Tibial artery (tissue), 4 donors: ENCODE measurements around the gene SNRK.
A peak's percentile ranks its signal among the peaks of the same experiment; 100 is the strongest.

Experiments
- DNase-seq, 2 donors: peaks; one replicate each; pipeline ENCODE4 v3.0.0-alpha.2; 2019
- H3K27ac ChIP-seq, 2 donors: fragments of 200-600 bp; sonication (generic) in 1 of 2; 1 replicate in 1 of 2; 2 replicates in 1 of 2; pipeline ENCODE4 v1.5.1; 2018 to 2019; ENCODE audit warnings: mild to moderate bottlenecking in 1 of 2
- H3K27me3 ChIP-seq, 2 donors: fragments of 200-600 bp; sonication (generic) in 1 of 2; one replicate each; pipeline versions ENCODE4 v1.5.1 to v1.6.0; 2016 to 2019
- H3K36me3 ChIP-seq, 3 donors: fragments of 200-600 bp; sonication (generic) in 2 of 3; one replicate each; pipeline ENCODE4 v1.5.1; 2016 to 2019; ENCODE audit warnings: mild to moderate bottlenecking in 2 of 3
- H3K4me1 ChIP-seq, 4 donors: fragments of 200-600 bp; sonication (generic) in 2 of 4; 1 replicate in 3 of 4; 2 replicates in 1 of 4; pipeline ENCODE4 v1.5.1; 2016 to 2019
- H3K4me3 ChIP-seq, 2 donors: fragments of 200-600 bp; sonication (generic) in 1 of 2; 1 replicate in 1 of 2; 2 replicates in 1 of 2; pipeline ENCODE4 v1.5.1; 2018 to 2019; ENCODE audit warnings: mild to moderate bottlenecking in 2 of 2
- H3K9me3 ChIP-seq, 3 donors: fragments of 200-600 bp; sonication (generic) in 1 of 3; one replicate each; pipeline ENCODE4 v1.5.1; 2016 to 2019
- intact Hi-C: fragments of 100-400 bp; cut with DNase I; formaldehyde crosslinking; loops from one replicate; pipeline ENCODE4 v1.15.0; 2023; ENCODE audit warnings: low total_unique reads
- TF ChIP-seq, protein P1 (sequence below), 2 experiments: fragments of 200-600 bp in 1 of 2; fragments of 450-650 bp in 1 of 2; IDR thresholded peaks; one replicate each; pipeline ENCODE4 v1.5.1; 2017 to 2019; ENCODE audit warnings: antibody characterized with exemption in 2 of 2, mild to moderate bottlenecking in 1 of 2, moderate library complexity in 1 of 2

Gene SNRK

DNA sequence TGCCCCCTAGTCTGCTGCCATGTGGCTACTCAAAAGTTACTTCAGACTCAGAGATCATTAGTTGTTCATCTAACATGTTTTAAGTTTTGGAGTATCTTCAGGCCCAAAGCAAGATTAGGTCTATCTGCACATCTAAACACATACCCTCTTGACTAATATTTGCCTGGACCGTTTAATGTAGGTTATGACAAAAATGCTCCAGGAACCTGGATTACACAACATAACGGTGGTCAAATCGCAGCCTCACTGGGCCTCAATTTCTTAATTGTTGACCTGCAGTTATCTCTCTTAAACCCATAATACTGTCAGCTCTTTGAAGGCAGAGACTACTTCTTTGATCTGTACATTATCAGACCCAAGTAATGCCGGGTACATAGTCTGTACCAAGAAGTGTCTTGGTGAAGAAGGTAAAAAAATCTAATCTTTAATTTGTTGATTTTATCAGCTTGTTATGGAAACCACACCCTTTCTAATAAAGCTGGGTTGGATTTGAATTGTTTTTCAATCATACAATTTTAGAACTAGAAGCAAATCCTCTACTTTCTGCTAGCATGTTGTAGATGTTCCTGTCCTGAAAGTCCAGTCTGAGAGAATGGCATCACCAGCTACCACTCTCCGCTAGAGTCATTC lies 3.6 kb downstream of the SNRK start:
- TF ChIP-seq, protein P1, sequence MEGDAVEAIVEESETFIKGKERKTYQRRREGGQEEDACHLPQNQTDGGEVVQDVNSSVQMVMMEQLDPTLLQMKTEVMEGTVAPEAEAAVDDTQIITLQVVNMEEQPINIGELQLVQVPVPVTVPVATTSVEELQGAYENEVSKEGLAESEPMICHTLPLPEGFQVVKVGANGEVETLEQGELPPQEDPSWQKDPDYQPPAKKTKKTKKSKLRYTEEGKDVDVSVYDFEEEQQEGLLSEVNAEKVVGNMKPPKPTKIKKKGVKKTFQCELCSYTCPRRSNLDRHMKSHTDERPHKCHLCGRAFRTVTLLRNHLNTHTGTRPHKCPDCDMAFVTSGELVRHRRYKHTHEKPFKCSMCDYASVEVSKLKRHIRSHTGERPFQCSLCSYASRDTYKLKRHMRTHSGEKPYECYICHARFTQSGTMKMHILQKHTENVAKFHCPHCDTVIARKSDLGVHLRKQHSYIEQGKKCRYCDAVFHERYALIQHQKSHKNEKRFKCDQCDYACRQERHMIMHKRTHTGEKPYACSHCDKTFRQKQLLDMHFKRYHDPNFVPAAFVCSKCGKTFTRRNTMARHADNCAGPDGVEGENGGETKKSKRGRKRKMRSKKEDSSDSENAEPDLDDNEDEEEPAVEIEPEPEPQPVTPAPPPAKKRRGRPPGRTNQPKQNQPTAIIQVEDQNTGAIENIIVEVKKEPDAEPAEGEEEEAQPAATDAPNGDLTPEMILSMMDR (IDR thresholded peaks at IDR 0.05), result no peak
- Histone ChIP-seq H3K4me3 (peak overlapping the region in 1 of 2 donors; percentile 66), H3K27ac (no peak overlapping the region), H3K27me3 (no peaks in the 10 kb centered on the region), H3K36me3 (no peaks in the 10 kb centered on the region), H3K9me3 (no peaks in the 10 kb centered on the region), H3K4me1 (peaks cover 0 to 55% (median 24%) of the 10 kb centered on the region in 4 donors)
- DNase-seq, result no peak
- intact Hi-C loops, result no loop called here

DNA sequence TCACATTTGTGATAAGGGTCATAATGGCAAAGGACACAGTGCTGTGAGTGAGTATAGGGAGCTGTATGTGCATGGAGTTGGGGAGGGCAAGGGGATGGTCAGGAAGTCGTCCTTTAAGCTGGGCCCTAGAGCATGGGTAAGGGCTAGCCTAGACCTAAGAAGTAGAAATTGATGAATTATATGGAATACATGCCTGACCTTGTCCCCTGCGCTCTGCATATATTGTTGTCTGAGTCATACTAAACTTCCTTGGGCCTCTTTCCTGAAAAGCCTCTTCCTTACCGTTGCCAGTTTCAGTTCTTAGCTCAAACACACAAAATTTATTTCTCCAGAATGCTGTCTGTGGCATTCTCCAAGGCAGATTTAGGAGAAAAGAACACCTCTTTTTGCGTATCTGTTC lies 4.6 kb downstream of the SNRK start:
- DNase-seq, result no peak
- H3K27me3 ChIP-seq, result no peaks in the 10 kb centered on the region
- TF ChIP-seq, protein P1 (IDR thresholded peaks at IDR 0.05), result no peak
- H3K9me3 ChIP-seq, result no peaks in the 10 kb centered on the region
- no peak overlapping the region for H3K27ac ChIP-seq
- no peaks in the 10 kb centered on the region for H3K36me3 ChIP-seq
- H3K4me1 ChIP-seq, result peaks cover 0 to 55% (median 27%) of the 10 kb centered on the region in 4 donors
- intact Hi-C loops, result no loop called here
- H3K4me3 ChIP-seq, result no peak overlapping the region

DNA sequence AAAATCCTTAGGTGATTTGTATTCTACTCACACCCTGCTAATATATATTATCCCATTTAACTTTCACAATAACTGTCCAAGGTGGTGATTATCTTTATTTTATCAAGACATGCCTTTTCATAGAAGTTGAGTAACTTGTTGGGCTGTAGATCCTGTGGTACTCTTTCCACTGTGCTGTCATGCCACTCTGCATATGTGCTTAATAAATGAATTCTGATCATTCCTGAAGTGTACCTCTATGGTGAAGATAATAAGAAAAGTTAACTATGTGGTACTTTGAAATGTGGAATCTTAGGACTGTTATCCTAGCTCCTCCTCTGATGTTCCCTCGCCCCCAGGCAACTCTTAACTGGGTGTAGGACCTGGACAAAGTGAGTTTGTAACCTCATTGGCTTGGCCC lies 5.2 kb downstream of the SNRK start:
- no peak for DNase-seq
- peaks cover 0 to 56% (median 29%) of the 10 kb centered on the region in 4 donors for H3K4me1 ChIP-seq
- no peaks in the 10 kb centered on the region for H3K9me3 ChIP-seq
- H3K27me3 ChIP-seq, result no peaks in the 10 kb centered on the region
- intact Hi-C loops, result no loop called here
- no peak overlapping the region for H3K4me3 ChIP-seq
- TF ChIP-seq, protein P1 (IDR thresholded peaks at IDR 0.05), result no peak
- no peaks in the 10 kb centered on the region for H3K36me3 ChIP-seq
- no peak overlapping the region for H3K27ac ChIP-seq

DNA sequence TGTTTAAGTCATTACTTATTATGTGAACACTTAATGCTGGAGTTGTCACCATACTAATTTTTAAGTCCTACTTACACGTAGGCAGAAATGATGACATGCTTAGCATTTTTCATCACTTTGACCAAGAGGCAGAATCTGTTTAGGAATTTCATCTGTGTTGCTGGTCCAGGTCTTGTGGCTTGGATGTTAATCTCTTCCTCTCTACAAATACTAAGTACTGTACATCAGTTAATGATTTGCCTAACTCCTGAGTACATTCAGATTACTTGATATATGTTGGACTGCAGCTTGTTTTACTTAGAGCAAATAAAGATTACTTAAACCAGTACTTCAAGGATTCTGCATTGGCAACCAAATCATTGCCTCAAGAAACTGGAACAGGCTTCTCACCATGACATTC lies 8.6 kb downstream of the SNRK start:
- H3K4me3 ChIP-seq, result no peak overlapping the region
- H3K27ac ChIP-seq, result no peak overlapping the region
- DNase-seq, result no peak
- no peaks in the 10 kb centered on the region for H3K27me3 ChIP-seq
- TF ChIP-seq, protein P1 (IDR thresholded peaks at IDR 0.05), result no peak
- intact Hi-C loops, result no loop called here
- H3K9me3 ChIP-seq, result no peaks in the 10 kb centered on the region
- H3K36me3 ChIP-seq, result no peaks in the 10 kb centered on the region
- peaks cover 0 to 35% (median 19%) of the 10 kb centered on the region in 4 donors for H3K4me1 ChIP-seq

DNA sequence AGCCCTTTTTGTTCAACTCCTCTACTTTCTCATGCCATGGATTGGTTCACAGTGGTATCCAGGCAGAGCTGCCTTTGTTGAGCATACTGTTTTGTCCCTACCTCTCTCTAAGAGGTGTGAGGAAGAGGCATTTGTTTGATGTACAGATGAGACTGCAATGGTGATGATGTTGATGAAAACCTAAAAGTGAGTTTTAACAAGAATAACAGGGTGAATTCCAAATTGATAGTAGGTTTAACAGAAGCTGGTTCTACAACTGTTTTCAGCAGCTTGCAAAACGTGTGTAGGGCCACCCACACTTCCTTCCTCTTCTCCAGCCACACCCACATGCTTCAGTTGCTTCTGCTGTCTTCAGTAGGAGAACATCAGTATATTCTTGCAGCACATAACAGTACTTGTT lies 10.2 kb downstream of the SNRK start:
- Histone ChIP-seq H3K27ac (no peak overlapping the region), H3K4me3 (no peak overlapping the region), H3K27me3 (no peaks in the 10 kb centered on the region), H3K36me3 (no peaks in the 10 kb centered on the region), H3K9me3 (no peaks in the 10 kb centered on the region), H3K4me1 (peaks cover 0 to 21% (median 12%) of the 10 kb centered on the region in 4 donors)
- DNase-seq, result peak in 1 of 2 donors; percentile 42
- TF ChIP-seq, protein P1 (IDR thresholded peaks at IDR 0.05), result no peak
- intact Hi-C loops, result no loop called here
